Measurements from ENCODE around the gene TBC1D16. TPM values are rescaled to one million over a fixed set of nuclear protein-coding genes. Genes with fewer than 3 reads are reported as not detected.

The TBC1D16 gene
- total RNA-seq, 1 experiment from 2014 or later, result 35.9 TPM

DNA sequence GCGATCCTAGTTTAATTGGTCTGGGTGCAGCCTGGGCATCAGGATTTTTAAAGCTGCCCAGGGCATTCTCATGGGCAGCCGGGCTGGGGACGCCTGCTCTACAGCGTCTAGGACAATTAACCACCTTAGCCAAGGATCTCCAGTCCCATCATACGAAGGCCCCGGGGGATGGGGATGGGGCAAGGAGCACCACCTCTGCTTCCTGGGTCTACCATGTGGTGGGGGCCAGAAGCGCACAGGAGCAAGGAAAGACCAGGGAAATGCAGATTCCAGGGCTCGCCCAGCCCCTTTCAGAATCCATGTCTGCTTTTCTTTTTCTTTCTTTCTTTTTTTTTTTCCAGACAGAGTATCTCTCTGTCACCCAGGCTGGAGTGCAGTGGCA lies 29.3 kb downstream of the TBC1D16 start:
- Mint-ChIP-seq H3K4me1 (ENCODE audit: low read depth, unreplicated experiment) (peaks cover 20% of the 10 kb centered on the region), H3K4me3 (ENCODE audit: low read depth, unreplicated experiment) (peak overlapping the region; percentile 3), H3K36me3 (ENCODE audit: insufficient read depth, unreplicated experiment) (peaks cover 16% of the 10 kb centered on the region), H3K27ac (ENCODE audit: unreplicated experiment) (peak overlapping the region; percentile 5), H3K9me3 (ENCODE audit: low read depth, unreplicated experiment) (no peaks in the 10 kb centered on the region), H3K27me3 (ENCODE audit: unreplicated experiment) (no peaks in the 10 kb centered on the region)
- BruUV-seq (replicated peaks), result no TSS peak
- CTCF ChIA-PET, result interaction anchor here (1.2 kb wide), 1 partner anchor 13 kb away, joined by 3 read pairs; no protein-coding TSS in a partner anchor
- TF ChIP-seq CTCF (IDR thresholded peaks at IDR 0.05; ENCODE audit: unreplicated experiment), result no peak
- no peak for DNase-seq
- intact Hi-C loops (cut with micrococcal nuclease; ENCODE audit: unreplicated experiment), result loop anchor here (5.0 kb wide), 1 partner anchor 246 kb away; no protein-coding TSS in a partner anchor

- no TSS peak for BruUV-seq (replicated peaks)
- H3K27ac Mint-ChIP-seq (ENCODE audit: unreplicated experiment), result peak overlapping the region; percentile 5
These were observed 30.0 kb downstream of the TBC1D16 start for GRCh38 chr17:80005360-80006338.

DNA sequence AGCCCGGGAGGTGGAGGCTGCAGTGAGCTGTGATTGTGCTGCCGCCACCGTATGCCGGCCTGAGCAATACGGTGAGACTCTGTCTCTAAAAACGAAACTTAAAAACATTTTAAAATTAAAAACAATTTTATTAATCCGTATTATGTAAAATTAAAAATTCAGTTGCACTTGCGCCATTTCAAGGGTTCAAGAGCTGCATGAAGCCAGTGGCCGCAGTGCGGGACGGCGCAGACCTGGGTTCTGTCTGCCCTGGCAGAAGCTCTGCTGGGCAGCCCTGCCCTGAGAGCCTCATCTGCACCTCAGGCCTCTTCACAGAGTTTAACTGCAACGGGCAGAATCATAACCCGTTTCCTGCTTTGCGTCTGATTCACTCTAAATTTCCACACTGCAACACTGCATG lies 31.7 kb downstream of the TBC1D16 start:
- H3K9me3 Mint-ChIP-seq (ENCODE audit: low read depth, unreplicated experiment), result no peaks in the 10 kb centered on the region
- intact Hi-C loops (cut with micrococcal nuclease; ENCODE audit: unreplicated experiment), result no loop called here
- peaks cover 16% of the 10 kb centered on the region for H3K36me3 Mint-ChIP-seq (ENCODE audit: insufficient read depth, unreplicated experiment)
- TF ChIP-seq CTCF (IDR thresholded peaks at IDR 0.05; ENCODE audit: unreplicated experiment), result no peak
- H3K4me1 Mint-ChIP-seq (ENCODE audit: low read depth, unreplicated experiment), result peaks cover 20% of the 10 kb centered on the region
- no peak for DNase-seq
- H3K27me3 Mint-ChIP-seq (ENCODE audit: unreplicated experiment), result no peaks in the 10 kb centered on the region
- no TSS peak for BruUV-seq (replicated peaks)
- no peak overlapping the region for H3K4me3 Mint-ChIP-seq (ENCODE audit: low read depth, unreplicated experiment)
- H3K27ac Mint-ChIP-seq (ENCODE audit: unreplicated experiment), result no peak overlapping the region
- CTCF ChIA-PET, result no interaction called here

More at GRCh38 chr17:80005360-80006338, 30.0 kb downstream of the TBC1D16 start:
- H3K36me3 Mint-ChIP-seq (ENCODE audit: insufficient read depth, unreplicated experiment), result peaks cover 16% of the 10 kb centered on the region
- peaks cover 20% of the 10 kb centered on the region for H3K4me1 Mint-ChIP-seq (ENCODE audit: low read depth, unreplicated experiment)
- no peaks in the 10 kb centered on the region for H3K27me3 Mint-ChIP-seq (ENCODE audit: unreplicated experiment)
- intact Hi-C loops (cut with micrococcal nuclease; ENCODE audit: unreplicated experiment), result loop anchor here (5.0 kb wide), 1 partner anchor 247 kb away; no protein-coding TSS in a partner anchor
- no peaks in the 10 kb centered on the region for H3K9me3 Mint-ChIP-seq (ENCODE audit: low read depth, unreplicated experiment)
- peak overlapping the region; percentile 3 for H3K4me3 Mint-ChIP-seq (ENCODE audit: low read depth, unreplicated experiment)
- peak; percentile 75 for DNase-seq
- TF ChIP-seq CTCF (IDR thresholded peaks at IDR 0.05; ENCODE audit: unreplicated experiment), result peak; percentile 99
- CTCF ChIA-PET, result interaction anchor here (1.2 kb wide), 2 partner anchors 12 kb away, joined by 3 to 4 read pairs; no protein-coding TSS in a partner anchor

DNA sequence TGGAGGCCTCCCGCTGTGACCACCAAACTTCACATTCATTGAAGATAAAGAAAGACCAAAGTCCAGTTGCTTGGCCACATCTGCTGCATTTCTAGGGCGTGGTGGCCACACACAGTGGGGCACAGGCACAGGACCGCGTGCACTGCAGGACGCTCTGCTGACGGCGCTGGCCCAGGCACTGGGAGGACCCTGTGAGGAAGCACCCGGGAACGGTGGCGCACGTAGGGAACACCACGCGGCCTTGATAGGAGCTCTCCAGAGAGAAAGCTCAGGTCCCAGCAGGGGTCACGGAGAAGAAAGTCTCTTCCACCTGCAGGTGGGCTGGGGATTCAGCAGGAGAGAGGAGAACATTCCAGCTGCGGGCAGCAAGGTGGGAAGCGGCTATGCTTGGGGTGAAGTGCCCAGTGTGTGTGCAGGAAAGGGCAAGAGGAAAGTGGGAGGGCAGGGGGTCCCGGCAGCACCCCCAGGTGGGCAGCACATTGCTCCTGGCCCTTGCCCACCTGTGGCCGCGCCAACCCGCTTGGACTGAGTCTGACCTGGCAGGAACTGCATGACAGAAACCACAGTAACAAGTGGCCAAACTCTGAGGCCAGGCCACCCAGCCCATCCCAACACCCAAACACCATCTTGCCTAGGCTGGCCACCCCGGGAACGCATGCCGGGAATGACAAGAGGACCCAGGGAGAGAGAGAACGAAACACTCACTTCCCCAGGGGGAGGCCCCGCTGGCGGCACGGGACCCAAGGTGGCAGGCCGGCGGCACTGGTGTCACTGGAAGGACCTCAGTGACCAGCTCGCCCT lies 32.8 kb downstream of the TBC1D16 start:
- intact Hi-C loops (cut with micrococcal nuclease; ENCODE audit: unreplicated experiment), result no loop called here
- no TSS peak for BruUV-seq (replicated peaks)
- Mint-ChIP-seq H3K4me1 (ENCODE audit: low read depth, unreplicated experiment) (peaks cover 20% of the 10 kb centered on the region), H3K9me3 (ENCODE audit: low read depth, unreplicated experiment) (no peaks in the 10 kb centered on the region), H3K36me3 (ENCODE audit: insufficient read depth, unreplicated experiment) (peaks cover 13% of the 10 kb centered on the region), H3K4me3 (ENCODE audit: low read depth, unreplicated experiment) (no peak overlapping the region), H3K27me3 (ENCODE audit: unreplicated experiment) (no peaks in the 10 kb centered on the region), H3K27ac (ENCODE audit: unreplicated experiment) (no peak overlapping the region)
- CTCF ChIA-PET, result no interaction called here
- no peak for TF ChIP-seq CTCF (IDR thresholded peaks at IDR 0.05; ENCODE audit: unreplicated experiment)
- no peak for DNase-seq
